ENCODE data around the gene SARM1. TPM values are rescaled to one million over a fixed set of nuclear protein-coding genes. Genes with fewer than 3 reads are reported as not detected.

Gene SARM1
- polyA plus RNA-seq, 1 of the 3 experiments (the other 2 are of a cell fraction) = 17.4 TPM

DNA sequence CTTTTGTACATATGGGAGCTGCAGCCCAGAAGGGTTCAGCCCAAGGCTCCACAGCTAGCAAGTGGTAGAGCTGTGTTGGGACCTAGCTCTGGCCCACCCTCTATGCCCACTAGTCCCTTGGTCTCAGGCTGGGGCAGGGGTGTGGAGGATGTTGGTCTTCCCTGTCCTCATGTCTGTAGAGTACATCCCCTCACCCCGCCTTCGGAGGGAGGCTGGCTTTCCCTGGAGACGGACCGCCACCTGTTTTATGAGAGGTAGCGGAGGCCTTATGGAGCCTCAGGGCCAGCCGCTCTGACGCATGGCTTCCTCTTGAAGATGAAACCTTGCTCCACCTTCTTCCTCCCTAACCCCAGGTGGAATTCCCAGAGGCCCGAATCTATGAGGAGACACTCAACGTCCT is 27.5 kb upstream of the SARM1 start:
- Histone ChIP-seq H2AFZ (ENCODE audit: low read depth) (no peak overlapping the region), H3K79me2 (ENCODE audit: insufficient read depth) (peaks cover 30% of the 10 kb centered on the region; the same call in 1 of the 2 replicates), H3K4me1 (ENCODE audit: control insufficient read depth in 1 of 2, insufficient read depth in 2 of 2, low read depth in 1 of 2, low read length in 1 of 2) (peaks cover 9 to 23% of the 10 kb centered on the region in 2 experiments), H4K20me1 (ENCODE audit: insufficient read depth) (peaks cover 11% of the 10 kb centered on the region; the same call in 1 of the 2 replicates), H3K4me3 (ENCODE audit: low read depth in 2 of 2, low read length in 1 of 2) (no peak overlapping the region), H3K36me3 (replicated peaks in 1 of 2; ENCODE audit: control insufficient read depth in 1 of 2, insufficient read depth in 2 of 2, low read length in 1 of 2) (peaks cover 71 to 81% of the 10 kb centered on the region in 2 experiments), H3K9me2 (no peaks in the 10 kb centered on the region), H3F3A (replicated peaks; ENCODE audit: insufficient read depth) (peaks cover 43% of the 10 kb centered on the region), H3K9me3 (no peaks in the 10 kb centered on the region), H3K27ac (ENCODE audit: low read depth in 2 of 2, low read length in 1 of 2) (no peak overlapping the region), H3K4me2 (no peak overlapping the region), H3K9ac (no peak overlapping the region), H3K27me3 (ENCODE audit: insufficient read depth) (no peaks in the 10 kb centered on the region)
- POLR2A ChIA-PET = no interaction called here
- TF ChIP-seq EP300 (IDR thresholded peaks at IDR 0.05; ENCODE audit: borderline replicate concordance in 1 of 2, low read depth in 1 of 2, low read length in 1 of 2) (no peak), SIN3A (IDR thresholded peaks at IDR 0.05; ENCODE audit: borderline replicate concordance, low read depth, low read length) (no peak), CHD2 (IDR thresholded peaks at IDR 0.05; ENCODE audit: low read length, partially characterized antibody) (no peak), POLR2AphosphoS5 (IDR thresholded peaks at IDR 0.05; ENCODE audit: low read depth, low read length) (no peak)
- TF ChIP-seq, protein P1, sequence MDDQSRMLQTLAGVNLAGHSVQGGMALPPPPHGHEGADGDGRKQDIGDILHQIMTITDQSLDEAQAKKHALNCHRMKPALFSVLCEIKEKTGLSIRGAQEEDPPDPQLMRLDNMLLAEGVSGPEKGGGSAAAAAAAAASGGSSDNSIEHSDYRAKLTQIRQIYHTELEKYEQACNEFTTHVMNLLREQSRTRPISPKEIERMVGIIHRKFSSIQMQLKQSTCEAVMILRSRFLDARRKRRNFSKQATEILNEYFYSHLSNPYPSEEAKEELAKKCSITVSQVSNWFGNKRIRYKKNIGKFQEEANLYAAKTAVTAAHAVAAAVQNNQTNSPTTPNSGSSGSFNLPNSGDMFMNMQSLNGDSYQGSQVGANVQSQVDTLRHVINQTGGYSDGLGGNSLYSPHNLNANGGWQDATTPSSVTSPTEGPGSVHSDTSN (IDR thresholded peaks at IDR 0.05) = no peak
- no peak for DNase-seq
- WGBS (ENCODE audit: low lambda C conversion rate) = 94% methylated on average over 9 of the region's 9 CpGs
- CTCF ChIA-PET = no interaction called here

DNA sequence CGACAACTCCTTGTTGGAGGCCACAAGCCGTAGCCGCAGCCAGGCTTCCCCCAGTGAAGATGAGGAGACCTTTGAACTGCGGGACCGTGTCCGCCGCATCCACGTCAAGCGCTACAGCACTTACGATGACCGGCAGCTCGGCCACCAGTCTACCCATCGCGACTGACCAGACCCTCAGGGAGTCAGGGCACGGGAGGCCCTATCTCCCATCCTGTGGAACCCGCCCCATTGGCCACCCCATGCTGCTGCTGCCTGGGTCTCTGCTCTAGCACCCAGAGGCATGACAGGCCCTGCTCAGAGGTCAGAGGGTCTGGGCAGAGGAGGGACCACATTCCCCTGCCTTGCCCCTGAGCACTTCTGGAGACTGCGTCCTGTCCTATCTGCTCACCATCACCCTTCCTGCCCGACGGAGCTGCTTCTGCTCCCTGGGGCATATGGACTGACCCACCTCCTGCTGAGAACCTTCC is 27.0 kb upstream of the SARM1 start:
- no peak for DNase-seq
- H3K9ac ChIP-seq = no peak overlapping the region
- H3K4me1 ChIP-seq (ENCODE audit: control insufficient read depth in 1 of 2, insufficient read depth in 2 of 2, low read depth in 1 of 2, low read length in 1 of 2) = peaks cover 9 to 23% of the 10 kb centered on the region in 2 experiments
- no peaks in the 10 kb centered on the region for H3K9me2 ChIP-seq
- no peak overlapping the region for H2AFZ ChIP-seq (ENCODE audit: low read depth)
- H3K27ac ChIP-seq (ENCODE audit: low read depth in 2 of 2, low read length in 1 of 2) = no peak overlapping the region
- H3K79me2 ChIP-seq (ENCODE audit: insufficient read depth) = peaks cover 25% of the 10 kb centered on the region; the same call in 1 of the 2 replicates
- POLR2A ChIA-PET = interaction anchor here (0.8 kb wide), 1 partner anchor 9 kb away, joined by 3 read pairs; the partner anchor contains the start of genes IFT20 and TNFAIP1
- no peaks in the 10 kb centered on the region for H3K27me3 ChIP-seq (ENCODE audit: insufficient read depth)
- peaks cover 6% of the 10 kb centered on the region; the same call in 1 of the 2 replicates for H4K20me1 ChIP-seq (ENCODE audit: insufficient read depth)
- 96% methylated on average over 16 of the region's 19 CpGs for WGBS (ENCODE audit: low lambda C conversion rate)
- CTCF ChIA-PET = no interaction called here
- peaks cover 68 to 81% of the 10 kb centered on the region in 2 experiments for H3K36me3 ChIP-seq (replicated peaks in 1 of 2; ENCODE audit: control insufficient read depth in 1 of 2, insufficient read depth in 2 of 2, low read length in 1 of 2)
- no peak overlapping the region for H3K4me2 ChIP-seq
- H3K4me3 ChIP-seq (ENCODE audit: low read depth in 2 of 2, low read length in 1 of 2) = no peak overlapping the region
- peaks cover 43% of the 10 kb centered on the region for H3F3A ChIP-seq (replicated peaks; ENCODE audit: insufficient read depth)
- H3K9me3 ChIP-seq = no peaks in the 10 kb centered on the region
- TF ChIP-seq GABPA (IDR thresholded peaks at IDR 0.05; ENCODE audit: low read depth) (no peak), FOXM1 (IDR thresholded peaks at IDR 0.05; ENCODE audit: low read depth) (no peak), RFX5 (IDR thresholded peaks at IDR 0.05; ENCODE audit: low read length) (no peak), MEF2A (IDR thresholded peaks at IDR 0.05; ENCODE audit: borderline replicate concordance, low read depth) (no peak), CHD2 (IDR thresholded peaks at IDR 0.05; ENCODE audit: low read length, partially characterized antibody) (no peak), GATA2 (CRISPR knock-in tag; IDR thresholded peaks at IDR 0.05) (no peak), NFIC (IDR thresholded peaks at IDR 0.05; ENCODE audit: borderline replicate concordance) (no peak), REST (IDR thresholded peaks at IDR 0.05; ENCODE audit: low read depth, low read length) (no peak), IRF3 (IDR thresholded peaks at IDR 0.05; ENCODE audit: low read depth, low read length) (no peak)
- TF ChIP-seq, protein P2, sequence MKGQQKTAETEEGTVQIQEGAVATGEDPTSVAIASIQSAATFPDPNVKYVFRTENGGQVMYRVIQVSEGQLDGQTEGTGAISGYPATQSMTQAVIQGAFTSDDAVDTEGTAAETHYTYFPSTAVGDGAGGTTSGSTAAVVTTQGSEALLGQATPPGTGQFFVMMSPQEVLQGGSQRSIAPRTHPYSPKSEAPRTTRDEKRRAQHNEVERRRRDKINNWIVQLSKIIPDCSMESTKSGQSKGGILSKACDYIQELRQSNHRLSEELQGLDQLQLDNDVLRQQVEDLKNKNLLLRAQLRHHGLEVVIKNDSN (IDR thresholded peaks at IDR 0.05; ENCODE audit: borderline replicate concordance, low read depth) = no peak
